Activated CD8-positive, alpha-beta T cell treated with anti-CD3 and anti-CD28 coated beads for 36 hours (primary cell): Measurements from ENCODE around the gene SIRT7. TPM values are rescaled to one million over a fixed set of nuclear protein-coding genes. Genes with fewer than 3 reads are reported as not detected.

Experiments used
- ATAC-seq: fragments of 200-7000 bp; cut with Tn5 transposase; one replicate; pipeline ENCODE4 v1.10.0; 2021; ENCODE audit warnings: mild to moderate bottlenecking, moderate library complexity
- CTCF ChIA-PET: fragments of 350-600 bp; sonication (Branson Sonifier 250); formaldehyde crosslinking; loops from one replicate; lab custom pipeline; 2021; ENCODE audit warnings: antibody characterized with exemption; lab: Charles Lee
- POLR2A ChIA-PET: fragments of 350-600 bp; sonication (Branson Sonifier 250); formaldehyde crosslinking; loops from one replicate; lab custom pipeline; 2021; ENCODE audit warnings: antibody characterized with exemption; lab: Charles Lee
- DNase-seq: peaks from one replicate; pipeline ENCODE4 v3.0.0-alpha.2; 2020
- H3K27ac Mint-ChIP-seq: one replicate; pipeline ENCODE4 v1.8.0; 2021; ENCODE audit warnings: mild to moderate bottlenecking, mixed read lengths
- H3K27me3 Mint-ChIP-seq: one replicate; pipeline ENCODE4 v1.8.0; 2021; ENCODE audit warnings: mixed read lengths
- H3K36me3 Mint-ChIP-seq: one replicate; pipeline ENCODE4 v1.8.0; 2021; ENCODE audit warnings: low read depth, mixed read lengths
- H3K4me1 Mint-ChIP-seq: one replicate; pipeline ENCODE4 v1.8.0; 2021; ENCODE audit warnings: low read depth, mixed read lengths
- H3K4me3 Mint-ChIP-seq: one replicate; pipeline ENCODE4 v1.8.0; 2021; ENCODE audit warnings: mild to moderate bottlenecking, moderate library complexity, mixed read lengths
- H3K9me3 Mint-ChIP-seq: one replicate; pipeline ENCODE4 v1.8.0; 2021; ENCODE audit warnings: mixed read lengths
- intact Hi-C: fragments of 100-400 bp; cut with micrococcal nuclease; formaldehyde crosslinking; loops from one replicate; pipeline ENCODE4 v1.10.0; 2022
- total RNA-seq, 2 experiments: library from RNA; stranded (reverse); gene quantifications; one replicate each; pipeline ENCODE4 v1.2.3, GENCODE V29; 2021
- TF ChIP-seq, protein P1 (sequence below): fragments of 200-600 bp; IDR thresholded peaks from one replicate; pipeline ENCODE4 v1.8.0; 2022; ENCODE audit warnings: antibody characterized with exemption, mild to moderate bottlenecking

Gene SIRT7
- total RNA-seq, 2 experiments from 2014 or later = 28.1 to 32.0 TPM

DNA sequence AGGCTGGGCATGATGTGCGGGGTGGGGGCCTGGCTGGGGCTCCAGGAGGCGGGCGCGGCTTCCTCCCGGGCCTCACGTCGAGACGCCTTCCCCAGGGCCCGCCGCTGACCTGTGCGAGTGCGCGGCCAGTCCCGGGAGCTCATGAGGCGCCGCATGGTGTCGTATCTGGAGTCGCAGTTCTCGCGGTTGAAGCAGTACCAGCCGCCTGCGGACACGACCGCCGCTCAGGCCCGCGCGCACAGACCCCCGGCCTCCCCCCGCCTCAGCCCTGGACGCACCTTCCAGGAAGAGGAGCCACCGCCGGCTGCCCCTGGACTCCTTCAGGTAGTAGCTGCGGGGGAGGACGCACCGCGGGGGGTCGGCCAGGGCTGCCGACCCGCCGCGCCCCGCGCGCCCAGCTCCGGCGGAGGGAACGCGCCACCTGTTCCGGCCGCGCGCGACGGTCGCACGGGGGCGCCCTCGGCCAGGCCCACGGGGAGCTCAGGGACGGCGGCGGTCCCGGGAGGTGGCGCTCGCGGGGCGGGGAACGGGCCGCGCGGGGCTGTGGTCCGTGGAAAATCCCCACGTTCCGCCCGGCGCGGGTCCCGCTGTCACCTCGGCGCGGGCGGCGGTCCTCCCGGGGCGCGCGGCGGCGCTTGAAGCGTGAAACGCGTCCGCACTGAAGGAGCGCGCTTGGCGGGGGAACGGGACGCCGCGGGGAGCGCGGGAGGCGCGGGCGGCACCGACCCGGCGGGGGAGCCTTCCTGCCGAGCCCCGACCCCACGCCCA is 41.6 kb upstream of the SIRT7 start:
- CTCF ChIA-PET = interaction anchor here (0.6 to 3.0 kb wide), 39 partner anchors 9 to 232 kb away, joined by 3 to 121 read pairs (median 5); partner anchors contain the start of genes ASPSCR1, CENPX, DCXR and GPS1
- Mint-ChIP-seq H3K4me3 (peak overlapping the region; percentile 42), H3K27me3 (peaks cover 21% of the 10 kb centered on the region)

DNA sequence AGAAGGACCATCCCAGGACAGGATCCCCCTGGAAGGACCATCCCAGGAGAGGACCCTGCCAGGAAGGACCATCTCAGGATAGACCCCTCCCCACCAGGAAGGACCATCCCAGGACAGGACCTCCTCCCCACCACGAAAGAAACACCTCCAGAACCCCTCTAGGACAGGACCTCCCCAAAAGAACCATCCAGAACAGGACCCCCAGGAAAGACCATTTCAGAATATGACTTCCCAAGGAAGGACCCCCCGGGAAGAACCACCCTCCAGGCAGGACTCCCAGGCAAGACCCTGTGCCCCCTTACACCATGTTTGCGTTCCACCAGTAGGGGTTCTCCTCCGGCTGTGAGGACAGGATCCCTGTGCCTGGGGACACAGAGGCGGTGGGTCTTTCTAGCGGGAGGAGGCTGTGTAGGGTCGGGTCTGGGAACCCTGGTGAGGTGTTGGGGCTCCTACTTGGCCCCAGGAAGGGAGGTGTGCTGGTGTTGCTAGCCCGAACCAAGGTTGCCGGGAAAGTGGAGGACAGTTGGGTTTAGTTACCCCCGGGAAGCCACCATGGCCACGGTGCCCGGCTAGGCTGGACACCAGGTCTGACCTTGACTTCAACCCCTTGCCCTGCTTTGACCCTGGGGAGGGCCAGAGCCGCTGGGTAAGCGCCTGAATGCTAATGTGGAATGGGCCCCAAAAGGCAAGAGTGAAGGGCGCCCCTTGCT is 40.8 kb upstream of the SIRT7 start:
- ChIA-PET CTCF (interaction anchor here (0.6 to 3.0 kb wide), 39 partner anchors 9 to 233 kb away, joined by 3 to 121 read pairs (median 5); partner anchors contain the start of genes ASPSCR1, CENPX, DCXR and GPS1), POLR2A (interaction anchor here (0.6 to 2.0 kb wide), 8 partner anchors 9 to 263 kb away, joined by 3 to 9 read pairs (median 3); partner anchors contain the start of gene MCRIP1)
- TF ChIP-seq, protein P1, sequence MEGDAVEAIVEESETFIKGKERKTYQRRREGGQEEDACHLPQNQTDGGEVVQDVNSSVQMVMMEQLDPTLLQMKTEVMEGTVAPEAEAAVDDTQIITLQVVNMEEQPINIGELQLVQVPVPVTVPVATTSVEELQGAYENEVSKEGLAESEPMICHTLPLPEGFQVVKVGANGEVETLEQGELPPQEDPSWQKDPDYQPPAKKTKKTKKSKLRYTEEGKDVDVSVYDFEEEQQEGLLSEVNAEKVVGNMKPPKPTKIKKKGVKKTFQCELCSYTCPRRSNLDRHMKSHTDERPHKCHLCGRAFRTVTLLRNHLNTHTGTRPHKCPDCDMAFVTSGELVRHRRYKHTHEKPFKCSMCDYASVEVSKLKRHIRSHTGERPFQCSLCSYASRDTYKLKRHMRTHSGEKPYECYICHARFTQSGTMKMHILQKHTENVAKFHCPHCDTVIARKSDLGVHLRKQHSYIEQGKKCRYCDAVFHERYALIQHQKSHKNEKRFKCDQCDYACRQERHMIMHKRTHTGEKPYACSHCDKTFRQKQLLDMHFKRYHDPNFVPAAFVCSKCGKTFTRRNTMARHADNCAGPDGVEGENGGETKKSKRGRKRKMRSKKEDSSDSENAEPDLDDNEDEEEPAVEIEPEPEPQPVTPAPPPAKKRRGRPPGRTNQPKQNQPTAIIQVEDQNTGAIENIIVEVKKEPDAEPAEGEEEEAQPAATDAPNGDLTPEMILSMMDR = no peak
- no peak overlapping the region for H3K27ac Mint-ChIP-seq
- H3K4me1 Mint-ChIP-seq = peaks cover 3% of the 10 kb centered on the region
- DNase-seq (no peak), ATAC-seq (no peak)
- peaks cover 21% of the 10 kb centered on the region for H3K27me3 Mint-ChIP-seq
- H3K4me3 Mint-ChIP-seq = peak overlapping the region; percentile 42
- H3K36me3 Mint-ChIP-seq = no peaks in the 10 kb centered on the region
- intact Hi-C loops = loop anchor here (5.0 kb wide), 1 partner anchor 64 kb away; the partner anchor contains the start of genes CENPX and LRRC45
- no peaks in the 10 kb centered on the region for H3K9me3 Mint-ChIP-seq

More for the DNA sequence above, 41.6 kb upstream of the SIRT7 start:
- intact Hi-C loops = loop anchor here (5.0 kb wide), 1 partner anchor 63 kb away; the partner anchor contains the start of genes CENPX and LRRC45
- H3K9me3 Mint-ChIP-seq = no peaks in the 10 kb centered on the region
- DNase-seq (peak; percentile 76), ATAC-seq (peak; percentile 86)
- TF ChIP-seq, protein P1 = peak; percentile 91
- H3K27ac Mint-ChIP-seq = no peak overlapping the region
- peaks cover 4% of the 10 kb centered on the region for H3K4me1 Mint-ChIP-seq
- POLR2A ChIA-PET = interaction anchor here (0.6 to 2.0 kb wide), 7 partner anchors 16 to 264 kb away, joined by 3 to 9 read pairs (median 3); partner anchors contain the start of gene MCRIP1
- H3K36me3 Mint-ChIP-seq = no peaks in the 10 kb centered on the region

DNA sequence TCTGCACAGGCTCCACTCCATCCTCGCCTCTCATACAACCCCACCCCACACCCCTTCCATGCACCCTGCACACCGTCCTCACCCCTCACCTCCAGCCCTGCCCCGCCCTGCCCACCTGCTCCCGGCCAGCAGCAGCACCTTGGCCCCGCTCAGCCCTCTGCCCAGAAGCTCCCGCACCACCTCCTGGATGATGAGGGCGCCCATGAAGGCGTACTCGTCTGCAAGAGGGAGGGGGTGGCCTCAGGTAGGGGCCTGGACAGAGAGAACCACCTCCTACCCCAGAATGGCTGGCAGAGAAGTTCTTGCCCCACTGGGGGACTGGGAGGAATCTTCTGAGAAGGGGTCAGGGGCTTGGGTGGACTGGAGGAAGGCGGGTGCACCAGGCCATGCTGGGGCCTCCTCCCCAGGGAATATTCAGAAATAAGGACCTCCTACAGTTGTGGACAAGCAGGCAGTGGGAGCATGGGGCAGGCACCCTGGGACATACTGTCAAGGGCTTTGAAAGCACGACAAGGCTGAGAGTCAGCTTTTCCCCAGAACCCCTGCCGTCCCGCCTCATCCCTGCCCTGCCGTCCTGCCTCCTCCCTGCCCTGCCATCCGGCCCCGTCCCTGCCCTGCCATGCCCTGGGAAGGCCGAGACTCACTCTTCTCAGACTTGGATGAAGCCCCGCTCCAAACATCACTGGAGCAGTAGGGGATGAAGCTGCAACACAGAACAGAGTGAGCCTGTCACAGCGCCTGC is 39.9 kb upstream of the SIRT7 start:
- H3K9me3 Mint-ChIP-seq = no peaks in the 10 kb centered on the region
- H3K36me3 Mint-ChIP-seq = no peaks in the 10 kb centered on the region
- H3K4me3 Mint-ChIP-seq = no peak overlapping the region
- no peaks in the 10 kb centered on the region for H3K4me1 Mint-ChIP-seq
- ChIA-PET POLR2A (interaction anchor here (1.2 kb wide), 1 partner anchor 9 kb away, joined by 3 read pairs; no protein-coding TSS in a partner anchor), CTCF (interaction anchor here (1.0 kb wide), 1 partner anchor 10 kb away, joined by 3 read pairs; no protein-coding TSS in a partner anchor)
- TF ChIP-seq, protein P1 = no peak
- peaks cover 21% of the 10 kb centered on the region for H3K27me3 Mint-ChIP-seq
- no peak for ATAC-seq
- intact Hi-C loops = loop anchor here (5.0 kb wide), 1 partner anchor 64 kb away; the partner anchor contains the start of genes CENPX and LRRC45
- DNase-seq = no peak
- no peak overlapping the region for H3K27ac Mint-ChIP-seq

DNA sequence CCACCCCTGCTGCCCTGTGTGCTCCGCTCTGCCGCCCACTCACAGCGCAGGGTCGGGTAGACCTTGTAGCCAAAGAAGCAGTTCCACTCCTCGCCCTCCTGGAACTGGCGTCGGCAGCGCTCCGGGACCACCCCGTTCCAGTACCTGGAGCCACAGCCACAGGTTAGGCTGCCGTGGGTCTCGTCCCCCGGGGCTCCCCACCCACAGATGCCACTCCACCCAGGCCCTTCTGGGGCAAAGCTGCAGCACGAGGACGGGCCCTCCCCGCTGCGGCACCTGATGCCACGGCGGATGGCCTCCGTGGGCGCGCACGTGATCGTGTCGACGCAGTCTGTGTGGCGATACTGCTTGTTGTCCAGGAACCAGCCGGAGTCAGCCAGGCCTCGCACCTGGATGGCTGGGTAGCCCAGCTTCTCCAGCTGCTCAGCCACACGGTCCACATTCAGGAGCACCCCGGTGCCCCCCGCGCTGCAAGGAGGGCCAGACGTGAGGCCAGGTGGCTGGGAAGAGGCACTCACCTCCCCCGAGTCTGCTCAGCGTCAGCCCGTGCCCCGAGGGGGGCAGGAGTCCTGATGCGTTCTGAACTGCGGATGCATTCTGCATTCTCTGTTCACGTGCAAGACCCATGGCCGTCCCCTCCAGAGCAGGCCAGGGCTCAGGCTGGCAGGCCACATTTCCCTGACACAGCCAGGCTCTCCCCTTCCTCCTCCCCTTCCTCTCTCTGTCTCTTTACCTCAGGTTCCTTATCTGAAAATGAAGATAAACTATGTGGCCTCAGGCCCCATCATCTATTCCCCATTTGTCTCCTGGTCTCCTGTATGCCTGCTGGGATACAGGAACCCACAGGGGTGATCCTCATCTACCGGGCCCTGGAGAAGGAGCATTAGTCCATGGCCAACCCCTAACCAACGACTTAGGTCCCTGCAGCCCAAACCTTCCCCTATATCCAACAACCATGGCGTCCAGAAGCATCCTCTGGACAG is 38.9 kb upstream of the SIRT7 start:
- peaks cover 14% of the 10 kb centered on the region for H3K27me3 Mint-ChIP-seq
- CTCF ChIA-PET = interaction anchor here (1.0 kb wide), 1 partner anchor 11 kb away, joined by 3 read pairs; no protein-coding TSS in a partner anchor
- POLR2A ChIA-PET = no interaction called here
- intact Hi-C loops = loop anchor here (5.0 kb wide), 1 partner anchor 65 kb away; the partner anchor contains the start of genes CENPX and LRRC45
- H3K36me3 Mint-ChIP-seq = no peaks in the 10 kb centered on the region
- DNase-seq (no peak), ATAC-seq (no peak)
- no peak overlapping the region for H3K27ac Mint-ChIP-seq
- no peaks in the 10 kb centered on the region for H3K4me1 Mint-ChIP-seq
- H3K9me3 Mint-ChIP-seq = no peaks in the 10 kb centered on the region
- H3K4me3 Mint-ChIP-seq = no peak overlapping the region
- TF ChIP-seq, protein P1 = no peak
